Neuronal stem cell (in vitro differentiated cells): ENCODE results near the gene ARHGEF26.

Source experiments
- DNase-seq: peaks from one replicate; pipeline ENCODE4 v3.0.0-alpha.2; 2013; ENCODE audit warnings: low spot score
- H2AFZ ChIP-seq: one replicate; pipeline ENCODE4 v1.6.1; 2013; ENCODE audit warnings: mild to moderate bottlenecking, low read length, inconsistent platforms
- H2AK5ac ChIP-seq: 2 replicates; pipeline ENCODE4 v1.6.1; 2013; ENCODE audit warnings: low read depth, mild to moderate bottlenecking, inconsistent platforms, low read length, moderate library complexity, mixed read lengths
- H2BK120ac ChIP-seq: 2 replicates; pipeline ENCODE4 v1.6.1; 2013; ENCODE audit warnings: low read depth, mild to moderate bottlenecking, inconsistent platforms, low read length, moderate library complexity, mixed read lengths
- H2BK12ac ChIP-seq: one replicate; pipeline ENCODE4 v1.6.1; 2013; ENCODE audit warnings: low read length, inconsistent platforms
- H2BK15ac ChIP-seq: 2 replicates; pipeline ENCODE4 v1.6.1; 2013; ENCODE audit warnings: mild to moderate bottlenecking, low read length, inconsistent platforms, mixed read lengths
- H2BK5ac ChIP-seq: one replicate; pipeline ENCODE4 v1.6.1; 2013; ENCODE audit warnings: inconsistent platforms, mild to moderate bottlenecking, low read length, moderate library complexity
- H3K14ac ChIP-seq: one replicate; pipeline ENCODE4 v1.6.1; 2013; ENCODE audit warnings: low read length, inconsistent platforms
- H3K18ac ChIP-seq: 2 replicates; pipeline ENCODE4 v1.6.1; 2013; ENCODE audit warnings: low read length, inconsistent platforms
- H3K23ac ChIP-seq: 2 replicates; pipeline ENCODE4 v1.6.1; 2013; ENCODE audit warnings: low read depth, mild to moderate bottlenecking, mixed read lengths, low read length, inconsistent platforms; ENCODE audit not compliant: poor library complexity
- H3K27ac ChIP-seq: replicated peaks from 3 replicates; pipeline ENCODE4 v1.5.1; 2013; ENCODE audit warnings: low read length, inconsistent platforms
- H3K27me3 ChIP-seq, 3 experiments: 2 replicates each; pipeline ENCODE4 v1.6.1; 2013; ENCODE audit warnings: low read length in 3 of 3, mild to moderate bottlenecking in 2 of 3, inconsistent platforms in 1 of 3, low read depth in 1 of 3, mixed read lengths in 1 of 3, moderate library complexity in 1 of 3; ENCODE audit not compliant: control insufficient read depth in 3 of 3, insufficient read depth in 3 of 3
- H3K36me3 ChIP-seq, 2 donors: replicated peaks in 1 of 2; 2 replicates each; pipeline ENCODE4 v1.6.1; 2013; ENCODE audit warnings: low read length in 2 of 2; ENCODE audit not compliant: control insufficient read depth in 2 of 2, insufficient read depth in 2 of 2
- H3K4ac ChIP-seq: 2 replicates; pipeline ENCODE4 v1.6.1; 2013; ENCODE audit warnings: inconsistent platforms, mild to moderate bottlenecking, low read length, moderate library complexity
- H3K4me1 ChIP-seq, 2 donors: 1 replicate in 1 of 2; 2 replicates in 1 of 2; pipeline ENCODE4 v1.6.1; 2013; ENCODE audit warnings: low read length in 2 of 2, low read depth in 1 of 2; ENCODE audit not compliant: control insufficient read depth in 2 of 2, insufficient read depth in 1 of 2
- H3K4me2 ChIP-seq: one replicate; pipeline ENCODE4 v1.6.1; 2013; ENCODE audit warnings: mild to moderate bottlenecking, low read length, inconsistent platforms; ENCODE audit not compliant: insufficient read depth, poor library complexity, severe bottlenecking
- H3K4me3 ChIP-seq, 2 donors: 2 replicates each; pipeline ENCODE4 v1.5.1; 2013; ENCODE audit warnings: low read length in 2 of 2, mild to moderate bottlenecking in 2 of 2, inconsistent platforms in 1 of 2, moderate library complexity in 1 of 2
- H3K79me1 ChIP-seq: one replicate; pipeline ENCODE4 v1.6.1; 2013; ENCODE audit warnings: low read depth, mild to moderate bottlenecking, inconsistent platforms, low read length, moderate library complexity
- H3K9ac ChIP-seq: one replicate; pipeline ENCODE4 v1.6.1; 2013; ENCODE audit warnings: mild to moderate bottlenecking, low read depth, low read length, inconsistent platforms; ENCODE audit not compliant: poor library complexity
- H3K9me3 ChIP-seq, 2 donors: replicated peaks in 1 of 2; 2 replicates each; pipeline versions ENCODE3 to v1.6.1; 2013; ENCODE audit warnings: low read length in 2 of 2, mild to moderate bottlenecking in 2 of 2, inconsistent platforms in 1 of 2, low read depth in 1 of 2, mixed read lengths in 1 of 2, moderate library complexity in 1 of 2; ENCODE audit not compliant: control insufficient read depth in 2 of 2, insufficient read depth in 1 of 2
- H4K8ac ChIP-seq: one replicate; pipeline ENCODE4 v1.6.1; 2013; ENCODE audit warnings: low read depth, mild to moderate bottlenecking, inconsistent platforms, low read length, moderate library complexity
- H4K91ac ChIP-seq: one replicate; pipeline ENCODE4 v1.6.1; 2013; ENCODE audit warnings: low read length, low read depth, mild to moderate bottlenecking, inconsistent platforms; ENCODE audit not compliant: poor library complexity
- WGBS, 2 donors: extraction: QIAGEN DNeasy Blood & Tissue Kit; methylation state at CpG; one replicate each; pipeline ENCODE4 v1.1.7; 2013; ENCODE audit warnings: missing lambda C conversion rate in 2 of 2, mixed read lengths in 1 of 2; ENCODE audit not compliant: insufficient read length in 2 of 2, insufficient replicate concordance in 1 of 2; ENCODE audit errors: extremely low coverage in 2 of 2; 5-methylcytosine and 5-hydroxymethylcytosine counted together

The ARHGEF26 gene

DNA sequence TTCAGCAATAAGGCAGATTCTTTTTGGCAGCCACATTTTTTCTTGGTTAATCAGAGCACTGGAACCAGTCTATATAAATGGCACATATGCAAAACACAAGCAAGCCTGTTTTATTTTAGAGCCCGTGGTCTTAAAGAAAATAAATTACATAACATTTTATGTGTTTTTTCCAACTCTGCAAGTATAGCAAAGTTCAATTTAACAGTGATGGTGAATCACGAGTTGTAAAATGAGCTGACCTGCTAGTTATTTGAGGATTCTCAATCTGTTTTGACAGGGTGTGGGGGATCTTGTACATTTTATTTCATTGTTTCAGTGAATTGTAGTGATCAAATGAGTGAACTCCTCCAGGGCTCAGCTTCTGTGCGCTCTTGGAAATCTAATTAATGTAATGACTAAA is 2.7 kb downstream of the ARHGEF26 start:
- no peak overlapping the region for H2BK12ac ChIP-seq
- DNase-seq: no peak
- H3K9ac ChIP-seq: no peak overlapping the region
- H4K8ac ChIP-seq: no peak overlapping the region
- H3K36me3 ChIP-seq: peaks cover 2 to 45% of the 10 kb centered on the region in 2 donors
- no peak overlapping the region for H2BK120ac ChIP-seq
- no peak overlapping the region for H3K27ac ChIP-seq
- peaks cover 4 to 6% of the 10 kb centered on the region in 2 donors for H3K4me1 ChIP-seq
- peak overlapping the region in 1 of 2 donors; percentile 74 for H3K4me3 ChIP-seq
- no peaks in the 10 kb centered on the region for H3K9me3 ChIP-seq
- no peak overlapping the region for H2BK5ac ChIP-seq
- no peak overlapping the region for H4K91ac ChIP-seq
- no peak overlapping the region for H3K23ac ChIP-seq
- no peak overlapping the region for H3K14ac ChIP-seq
- peaks cover 6% of the 10 kb centered on the region for H3K79me1 ChIP-seq
- no peak overlapping the region for H2AK5ac ChIP-seq
- H3K4me2 ChIP-seq: no peak overlapping the region
- H3K18ac ChIP-seq: no peak overlapping the region
- no CpG with 5 or more reads among the region's 3 CpGs for WGBS, 2 donors
- peaks cover 0 to 13% (median 0%) of the 10 kb centered on the region in 3 experiments for H3K27me3 ChIP-seq
- no peak overlapping the region for H2AFZ ChIP-seq
- H2BK15ac ChIP-seq: no peak overlapping the region
- no peak overlapping the region for H3K4ac ChIP-seq

DNA sequence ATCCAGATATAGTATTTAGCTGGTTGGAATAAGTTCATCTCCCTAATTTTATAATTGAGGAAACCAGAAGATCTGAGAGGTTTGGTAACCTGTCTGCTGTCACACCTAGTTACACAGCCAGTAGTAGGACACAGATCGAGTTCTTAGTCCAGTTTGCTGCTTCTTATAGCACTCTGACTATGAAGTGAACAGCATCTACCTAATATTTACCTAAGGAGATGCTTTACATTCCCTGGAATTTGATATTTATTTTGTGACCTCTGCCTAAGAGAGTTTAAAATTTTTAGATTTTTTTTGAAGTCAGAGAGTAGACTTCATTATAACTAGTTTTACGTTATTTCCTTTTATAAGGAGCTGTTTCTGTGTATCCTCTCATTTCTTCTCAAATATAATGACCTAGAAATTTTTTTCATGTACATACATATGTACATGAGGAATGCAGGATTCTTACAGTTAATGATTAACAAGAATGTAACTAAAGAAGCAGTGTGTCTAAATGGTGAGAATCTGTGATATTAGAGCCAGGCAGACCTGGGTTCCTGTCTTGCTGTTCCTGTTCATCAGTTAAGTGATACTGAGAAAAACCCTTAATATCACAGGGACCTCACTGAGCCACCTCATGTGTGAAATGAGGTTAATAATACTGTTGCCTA is 4.3 kb downstream of the ARHGEF26 start:
- Histone ChIP-seq H3K4me1 (peaks cover 3% of the 10 kb centered on the region in 2 donors), H2BK5ac (no peak overlapping the region), H4K91ac (no peak overlapping the region), H3K9ac (no peak overlapping the region), H2BK15ac (no peak overlapping the region), H2AFZ (no peak overlapping the region), H3K27me3 (peaks cover 0 to 13% (median 0%) of the 10 kb centered on the region in 3 experiments), H3K4me3 (no peak overlapping the region), H3K18ac (no peak overlapping the region), H3K79me1 (peaks cover 6% of the 10 kb centered on the region), H3K9me3 (no peaks in the 10 kb centered on the region), H3K4ac (no peak overlapping the region), H3K14ac (no peak overlapping the region), H2BK12ac (no peak overlapping the region), H2AK5ac (no peak overlapping the region), H3K27ac (no peak overlapping the region), H3K36me3 (peaks cover 5 to 61% of the 10 kb centered on the region in 2 donors), H3K4me2 (peak overlapping the region; percentile 18), H4K8ac (no peak overlapping the region), H2BK120ac (no peak overlapping the region), H3K23ac (no peak overlapping the region)
- no peak for DNase-seq
- WGBS, 2 donors: no CpG with 5 or more reads among the region's 2 CpGs

DNA sequence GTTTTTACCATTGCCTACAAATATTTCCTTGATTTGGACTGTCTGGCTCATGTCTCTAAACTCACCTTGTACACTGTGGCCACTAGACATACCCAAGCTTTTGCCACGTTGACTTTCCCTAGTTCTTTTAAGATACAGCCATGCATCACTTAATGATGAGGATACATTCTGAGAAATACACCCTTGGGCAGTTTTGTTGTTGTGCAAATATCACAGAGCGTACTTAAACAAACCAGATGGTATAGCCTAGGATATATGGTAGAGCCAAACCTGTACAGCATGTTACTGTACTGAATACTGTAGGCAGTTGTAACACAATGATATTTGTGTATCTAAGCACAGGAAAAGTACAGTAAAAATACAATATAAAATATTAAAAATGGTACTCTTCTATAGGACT is 5.5 kb downstream of the ARHGEF26 start:
- no peak overlapping the region for H3K18ac ChIP-seq
- H3K9ac ChIP-seq: no peak overlapping the region
- H2AK5ac ChIP-seq: no peak overlapping the region
- H3K27ac ChIP-seq: no peak overlapping the region
- H4K91ac ChIP-seq: no peak overlapping the region
- no peak for DNase-seq
- peaks cover 6% of the 10 kb centered on the region for H3K79me1 ChIP-seq
- WGBS, 2 donors: no CpG with 5 or more reads among the region's 2 CpGs
- no peak overlapping the region for H3K4me2 ChIP-seq
- no peak overlapping the region for H3K4me3 ChIP-seq
- peaks cover 5 to 72% of the 10 kb centered on the region in 2 donors for H3K36me3 ChIP-seq
- no peak overlapping the region for H3K4ac ChIP-seq
- no peak overlapping the region for H3K23ac ChIP-seq
- H2BK12ac ChIP-seq: no peak overlapping the region
- H3K27me3 ChIP-seq: peaks cover 0 to 11% (median 0%) of the 10 kb centered on the region in 3 experiments
- no peaks in the 10 kb centered on the region for H3K9me3 ChIP-seq
- no peak overlapping the region for H2AFZ ChIP-seq
- H2BK15ac ChIP-seq: no peak overlapping the region
- peaks cover 3% of the 10 kb centered on the region in 2 donors for H3K4me1 ChIP-seq
- no peak overlapping the region for H2BK120ac ChIP-seq
- H3K14ac ChIP-seq: no peak overlapping the region
- H4K8ac ChIP-seq: no peak overlapping the region
- no peak overlapping the region for H2BK5ac ChIP-seq

DNA sequence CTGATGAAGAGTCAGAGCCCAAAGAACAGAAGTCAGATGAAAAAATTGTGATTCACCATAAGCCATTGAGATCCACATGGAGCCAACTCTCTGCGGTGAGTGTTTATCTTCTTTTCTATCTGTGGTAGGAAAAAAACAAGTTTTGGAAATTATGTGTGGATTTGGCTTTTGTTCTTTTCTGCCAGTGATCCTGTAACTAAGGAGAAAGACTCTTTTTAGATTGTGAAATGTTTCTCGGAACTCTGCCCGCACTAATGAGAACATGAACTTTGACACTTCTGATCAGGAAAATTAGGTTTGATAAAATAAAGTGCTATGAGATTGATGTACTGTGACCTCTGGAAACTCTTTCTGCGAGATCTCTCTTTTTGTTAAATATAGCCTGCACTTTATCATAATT is 8.4 kb downstream of the ARHGEF26 start:
- Histone ChIP-seq H4K91ac (no peak overlapping the region), H3K4me1 (peaks cover 0 to 4% of the 10 kb centered on the region in 2 donors), H3K4me3 (no peak overlapping the region), H3K27me3 (no peaks in the 10 kb centered on the region), H2BK15ac (no peak overlapping the region), H2BK120ac (no peak overlapping the region), H4K8ac (no peak overlapping the region), H3K9ac (no peak overlapping the region), H3K27ac (no peak overlapping the region), H2BK12ac (no peak overlapping the region), H2BK5ac (no peak overlapping the region), H2AFZ (no peak overlapping the region), H3K18ac (no peak overlapping the region), H3K36me3 (peaks cover 5 to 77% of the 10 kb centered on the region in 2 donors), H3K23ac (no peak overlapping the region), H3K9me3 (peaks cover 0 to 2% of the 10 kb centered on the region in 2 donors), H2AK5ac (no peak overlapping the region), H3K4ac (no peak overlapping the region), H3K79me1 (peaks cover 2% of the 10 kb centered on the region), H3K4me2 (no peak overlapping the region), H3K14ac (no peak overlapping the region)
- DNase-seq: no peak
- no CpG with 5 or more reads among the region's 4 CpGs for WGBS, 2 donors
